HCT116 (cell line): Measurements from ENCODE around the gene SH3GL1. TPM values are rescaled to one million over a fixed set of nuclear protein-coding genes. Genes with fewer than 3 reads are reported as not detected.

Experiments
- ATAC-seq: fragments of 200-7000 bp; cut with Tn5 transposase; 2 replicates; pipeline ENCODE4 v1.9.1; 2020; ENCODE audit warnings: mild to moderate bottlenecking, moderate library complexity
- BruUV-seq: library from RNA; stranded (reverse); fragments of 400-500 nt; replicated peaks from 2 replicates; lab custom pipeline; 2021; lab: Mats Ljungman, UMichigan
- CTCF ChIA-PET: fragments of 300-600 bp; sonication (Branson Sonifier 250); formaldehyde crosslinking; loops from one replicate; lab custom pipeline; 2021; ENCODE audit warnings: antibody characterized with exemption; lab: Charles Lee
- POLR2A ChIA-PET: fragments of 300-600, 350-600 bp; sonication (Branson Sonifier 250); formaldehyde crosslinking; loops from one replicate; lab custom pipeline; 2021; ENCODE audit warnings: antibody characterized with exemption; lab: Charles Lee
- RAD21 ChIA-PET, 2 experiments: fragments of 300-600 bp; sonication (Branson Sonifier 250); formaldehyde crosslinking; loops; one replicate each; lab custom pipeline; 2023; ENCODE audit warnings: low total read pairs in 2 of 2; ENCODE audit not compliant: uncharacterized antibody in 2 of 2, unreplicated experiment in 2 of 2, low non-redundant PET in 1 of 2; lab: Charles Lee
- DNase-seq: peaks from one replicate; pipeline ENCODE4 v3.0.0-alpha.2; 2010; ENCODE audit warnings: low read depth, low spot score
- H2AFZ ChIP-seq: fragments of 200-600 bp; shearing (Covaris generic), sonication (generic); 2 replicates; pipeline ENCODE4 v1.6.1; 2017; ENCODE audit warnings: low read depth, mixed run types, mixed read lengths, antibody characterized with exemption, low read length; ENCODE audit not compliant: poor library complexity, severe bottlenecking
- H3K27ac ChIP-seq: 2 replicates; pipeline ENCODE4 v1.5.1; 2012; ENCODE audit warnings: low read depth, low read length
- H3K27me3 ChIP-seq: fragments of 200-600 bp; sonication (generic); 2 replicates; pipeline ENCODE4 v1.6.1; 2016; ENCODE audit warnings: mixed run types, low read length, mixed read lengths; ENCODE audit not compliant: insufficient read depth
- H3K36me3 ChIP-seq, 2 experiments: fragments of 200-500 bp in 1 of 2; fragments of 200-600 bp in 1 of 2; sonication (Bioruptor generic) in 1 of 2; sonication (generic) in 1 of 2; 2 replicates each; pipeline versions ENCODE4 v1.5.1 to v1.6.1; 2014 to 2016; ENCODE audit warnings: low read length in 2 of 2, inconsistent platforms in 1 of 2, mixed read lengths in 1 of 2, mixed run types in 1 of 2; ENCODE audit not compliant: insufficient read depth in 2 of 2, control insufficient read depth in 1 of 2
- H3K4me1 ChIP-seq, 2 experiments: fragments of 200-600 bp in 1 of 2; sonication (generic) in 1 of 2; 2 replicates each; pipeline versions ENCODE4 v1.5.1 to v1.6.1; 2012 to 2017; ENCODE audit warnings: low read length in 2 of 2, inconsistent platforms in 1 of 2, mild to moderate bottlenecking in 1 of 2, mixed read lengths in 1 of 2, mixed run types in 1 of 2, moderate library complexity in 1 of 2; ENCODE audit not compliant: insufficient read depth in 2 of 2, control insufficient read depth in 1 of 2
- H3K4me2 ChIP-seq: fragments of 200-600 bp; sonication (generic); 2 replicates; pipeline ENCODE4 v1.6.1; 2017; ENCODE audit warnings: mixed run types, low read length, mixed read lengths
- H3K4me3 ChIP-seq, 2 experiments: fragments of 200-600 bp in 1 of 2; sonication (generic) in 1 of 2; replicated peaks in 1 of 2; 2 replicates each; pipeline ENCODE4 v1.5.1; 2011 to 2016; ENCODE audit warnings: low read length in 2 of 2, control low read depth in 1 of 2, low read depth in 1 of 2, mild to moderate bottlenecking in 1 of 2, mixed read lengths in 1 of 2, mixed run types in 1 of 2
- H3K79me2 ChIP-seq: fragments of 200-600 bp; sonication (generic); 2 replicates; pipeline ENCODE4 v1.6.1; 2017; ENCODE audit warnings: mild to moderate bottlenecking, mixed run types, low read length, moderate library complexity, mixed read lengths; ENCODE audit not compliant: insufficient read depth
- H3K9ac ChIP-seq: fragments of 200-600 bp; sonication (generic); 2 replicates; pipeline ENCODE4 v1.6.1; 2016; ENCODE audit warnings: low read length, mixed read lengths
- H3K9me2 ChIP-seq: fragments of 200-600 bp; sonication (generic), shearing (Covaris generic); 2 replicates; pipeline ENCODE4 v1.6.1; 2017; ENCODE audit warnings: mixed run types, mild to moderate bottlenecking, moderate library complexity; ENCODE audit not compliant: insufficient read depth
- H3K9me3 ChIP-seq, 2 experiments: fragments of 200-500 bp in 1 of 2; fragments of 200-600 bp in 1 of 2; sonication (Bioruptor generic) in 1 of 2; sonication (generic) in 1 of 2; 2 replicates each; pipeline ENCODE4 v1.6.1; 2014 to 2017; ENCODE audit warnings: low read length in 2 of 2, mixed read lengths in 2 of 2, inconsistent platforms in 1 of 2, low read depth in 1 of 2, mild to moderate bottlenecking in 1 of 2, mixed run types in 1 of 2, moderate library complexity in 1 of 2; ENCODE audit not compliant: control insufficient read depth in 1 of 2, insufficient read depth in 1 of 2
- H4K20me1 ChIP-seq: fragments of 200-600 bp; sonication (generic), shearing (Covaris generic); 2 replicates; pipeline ENCODE4 v1.6.1; 2017; ENCODE audit warnings: mixed run types, mild to moderate bottlenecking, moderate library complexity; ENCODE audit not compliant: insufficient read depth
- ATF3 ChIP-seq: IDR thresholded peaks from 2 replicates; pipeline ENCODE4 v1.6.1; 2012
- CEBPB ChIP-seq: IDR thresholded peaks from 2 replicates; pipeline ENCODE4 v1.6.1; 2012; ENCODE audit warnings: low read depth
- CTCF ChIP-seq, 3 experiments: fragments of 200-600 bp in 1 of 3; sonication (generic) in 1 of 3; IDR thresholded peaks in 2 of 3; conservative IDR thresholded peaks in 1 of 3; 2 replicates each; pipeline ENCODE4 v1.5.1; 2012 to 2017; ENCODE audit warnings: low read depth in 2 of 3, low read length in 2 of 3, antibody characterized with exemption in 1 of 3, borderline replicate concordance in 1 of 3, control low read depth in 1 of 3, mild to moderate bottlenecking in 1 of 3, mixed read lengths in 1 of 3, mixed run types in 1 of 3, moderate library complexity in 1 of 3; ENCODE audit not compliant: insufficient read depth in 1 of 3
- EGR1 ChIP-seq: IDR thresholded peaks from 2 replicates; pipeline ENCODE4 v1.6.1; 2012; ENCODE audit warnings: low read depth
- EZH2 ChIP-seq: fragments of 200-600 bp; sonication (generic); IDR thresholded peaks from 2 replicates; pipeline ENCODE4 v1.6.1; 2017; ENCODE audit warnings: antibody characterized with exemption, mixed run types
- EZH2phosphoT487 ChIP-seq: fragments of 200-600 bp; IDR thresholded peaks from 2 replicates; pipeline ENCODE4 v1.6.1; 2018; ENCODE audit warnings: antibody characterized with exemption, borderline replicate concordance
- JUND ChIP-seq: IDR thresholded peaks from 2 replicates; pipeline ENCODE4 v1.6.1; 2012
- MAX ChIP-seq: IDR thresholded peaks from 2 replicates; pipeline ENCODE4 v1.6.1; 2012
- POLR2A ChIP-seq: IDR thresholded peaks from 2 replicates; pipeline ENCODE4 v1.7.0; 2011; ENCODE audit warnings: borderline replicate concordance; ENCODE audit not compliant: insufficient read depth, insufficient read length; ENCODE audit errors: extremely low read depth
- POLR2AphosphoS5 ChIP-seq: IDR thresholded peaks from 2 replicates; pipeline ENCODE4 v1.6.1; 2011; ENCODE audit warnings: mild to moderate bottlenecking, low read depth, low read length, moderate library complexity
- RAD21 ChIP-seq: IDR thresholded peaks from 2 replicates; pipeline ENCODE4 v1.6.1; 2012; ENCODE audit warnings: low read depth, mild to moderate bottlenecking
- SIN3A ChIP-seq: IDR thresholded peaks from 2 replicates; pipeline ENCODE4 v1.6.1; 2012; ENCODE audit warnings: low read depth
- SP1 ChIP-seq: IDR thresholded peaks from 2 replicates; pipeline ENCODE4 v1.6.1; 2012; ENCODE audit warnings: low read depth
- SRF ChIP-seq: IDR thresholded peaks from 2 replicates; pipeline ENCODE4 v1.6.1; 2012; ENCODE audit warnings: low read depth
- TCF7L2 ChIP-seq: IDR thresholded peaks from 2 replicates; pipeline ENCODE4 v1.7.0; 2011; ENCODE audit warnings: borderline replicate concordance, inconsistent platforms; ENCODE audit not compliant: insufficient read depth, insufficient read length; ENCODE audit errors: extremely low read depth
- YY1 ChIP-seq: IDR thresholded peaks from 2 replicates; pipeline ENCODE4 v1.6.1; 2011; ENCODE audit warnings: low read length, low read depth, moderate library complexity, mild to moderate bottlenecking; ENCODE audit not compliant: insufficient replicate concordance; ENCODE audit errors: extremely low read depth
- ZNF274 ChIP-seq: fragments of 200-500 bp; sonication (Bioruptor generic); IDR thresholded peaks from 2 replicates; pipeline ENCODE4 v1.6.1; 2014; ENCODE audit warnings: mild to moderate bottlenecking, low read depth, low read length, inconsistent platforms
- intact Hi-C: fragments of 100-400 bp; cut with micrococcal nuclease; formaldehyde crosslinking; loops from 2 replicates; pipeline ENCODE4 v1.10.0; 2022
- total RNA-seq: library from RNA; stranded (reverse); gene quantifications from one replicate; pipeline ENCODE4 v1.2.1, GENCODE V29; 2021; ENCODE audit not compliant: unreplicated experiment
- TF ChIP-seq, protein P1 (sequence below): IDR thresholded peaks from 2 replicates; pipeline ENCODE4 v1.6.1; 2012; ENCODE audit warnings: low read depth
- TF ChIP-seq, protein P2 (sequence below): IDR thresholded peaks from 2 replicates; pipeline ENCODE4 v1.6.1; 2011; ENCODE audit warnings: mild to moderate bottlenecking, low read length, moderate library complexity; ENCODE audit not compliant: insufficient replicate concordance; ENCODE audit errors: extremely low read depth

Gene SH3GL1
- total RNA-seq, 1 experiment from 2014 or later, result 86.0 TPM

GRCh38 chr19:4326215-4326836 is 74.0 kb downstream of the SH3GL1 start:
- no peak overlapping the region for H3K4me3 ChIP-seq
- peaks cover 7 to 20% of the 10 kb centered on the region in 2 experiments for H3K4me1 ChIP-seq
- no peaks in the 10 kb centered on the region for H3K9me3 ChIP-seq
- no peaks in the 10 kb centered on the region for H3K27me3 ChIP-seq
- H3K9me2 ChIP-seq, result no peaks in the 10 kb centered on the region
- ChIA-PET CTCF (no interaction called here), POLR2A (no interaction called here), RAD21 (no interaction called here)
- no peaks in the 10 kb centered on the region for H4K20me1 ChIP-seq
- H3K4me2 ChIP-seq, result no peak overlapping the region
- H3K27ac ChIP-seq, result no peak overlapping the region
- TF ChIP-seq YY1 (no peak), SP1 (no peak), POLR2A (no peak), EGR1 (no peak), SIN3A (no peak), SRF (no peak), ATF3 (no peak), EZH2phosphoT487 (no peak), JUND (no peak), POLR2AphosphoS5 (no peak), CTCF (IDR thresholded peaks at IDR 0.05 in 2 of 3, conservative IDR thresholded peaks at IDR 0.05 in 1 of 3; ENCODE audit: borderline replicate concordance in 1 of 3, insufficient read depth in 1 of 3, low read depth in 2 of 3, low read length in 2 of 3) (no peak), TCF7L2 (no peak), ZNF274 (no peak), CEBPB (no peak), MAX (no peak), EZH2 (no peak), RAD21 (no peak)
- TF ChIP-seq, protein P1, sequence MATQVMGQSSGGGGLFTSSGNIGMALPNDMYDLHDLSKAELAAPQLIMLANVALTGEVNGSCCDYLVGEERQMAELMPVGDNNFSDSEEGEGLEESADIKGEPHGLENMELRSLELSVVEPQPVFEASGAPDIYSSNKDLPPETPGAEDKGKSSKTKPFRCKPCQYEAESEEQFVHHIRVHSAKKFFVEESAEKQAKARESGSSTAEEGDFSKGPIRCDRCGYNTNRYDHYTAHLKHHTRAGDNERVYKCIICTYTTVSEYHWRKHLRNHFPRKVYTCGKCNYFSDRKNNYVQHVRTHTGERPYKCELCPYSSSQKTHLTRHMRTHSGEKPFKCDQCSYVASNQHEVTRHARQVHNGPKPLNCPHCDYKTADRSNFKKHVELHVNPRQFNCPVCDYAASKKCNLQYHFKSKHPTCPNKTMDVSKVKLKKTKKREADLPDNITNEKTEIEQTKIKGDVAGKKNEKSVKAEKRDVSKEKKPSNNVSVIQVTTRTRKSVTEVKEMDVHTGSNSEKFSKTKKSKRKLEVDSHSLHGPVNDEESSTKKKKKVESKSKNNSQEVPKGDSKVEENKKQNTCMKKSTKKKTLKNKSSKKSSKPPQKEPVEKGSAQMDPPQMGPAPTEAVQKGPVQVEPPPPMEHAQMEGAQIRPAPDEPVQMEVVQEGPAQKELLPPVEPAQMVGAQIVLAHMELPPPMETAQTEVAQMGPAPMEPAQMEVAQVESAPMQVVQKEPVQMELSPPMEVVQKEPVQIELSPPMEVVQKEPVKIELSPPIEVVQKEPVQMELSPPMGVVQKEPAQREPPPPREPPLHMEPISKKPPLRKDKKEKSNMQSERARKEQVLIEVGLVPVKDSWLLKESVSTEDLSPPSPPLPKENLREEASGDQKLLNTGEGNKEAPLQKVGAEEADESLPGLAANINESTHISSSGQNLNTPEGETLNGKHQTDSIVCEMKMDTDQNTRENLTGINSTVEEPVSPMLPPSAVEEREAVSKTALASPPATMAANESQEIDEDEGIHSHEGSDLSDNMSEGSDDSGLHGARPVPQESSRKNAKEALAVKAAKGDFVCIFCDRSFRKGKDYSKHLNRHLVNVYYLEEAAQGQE, result no peak
- TF ChIP-seq, protein P2, sequence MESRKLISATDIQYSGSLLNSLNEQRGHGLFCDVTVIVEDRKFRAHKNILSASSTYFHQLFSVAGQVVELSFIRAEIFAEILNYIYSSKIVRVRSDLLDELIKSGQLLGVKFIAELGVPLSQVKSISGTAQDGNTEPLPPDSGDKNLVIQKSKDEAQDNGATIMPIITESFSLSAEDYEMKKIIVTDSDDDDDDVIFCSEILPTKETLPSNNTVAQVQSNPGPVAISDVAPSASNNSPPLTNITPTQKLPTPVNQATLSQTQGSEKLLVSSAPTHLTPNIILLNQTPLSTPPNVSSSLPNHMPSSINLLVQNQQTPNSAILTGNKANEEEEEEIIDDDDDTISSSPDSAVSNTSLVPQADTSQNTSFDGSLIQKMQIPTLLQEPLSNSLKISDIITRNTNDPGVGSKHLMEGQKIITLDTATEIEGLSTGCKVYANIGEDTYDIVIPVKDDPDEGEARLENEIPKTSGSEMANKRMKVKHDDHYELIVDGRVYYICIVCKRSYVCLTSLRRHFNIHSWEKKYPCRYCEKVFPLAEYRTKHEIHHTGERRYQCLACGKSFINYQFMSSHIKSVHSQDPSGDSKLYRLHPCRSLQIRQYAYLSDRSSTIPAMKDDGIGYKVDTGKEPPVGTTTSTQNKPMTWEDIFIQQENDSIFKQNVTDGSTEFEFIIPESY, result no peak
- BruUV-seq, result no TSS peak
- DNase-seq (no peak), ATAC-seq (no peak)
- H3K9ac ChIP-seq, result no peak overlapping the region
- no peaks in the 10 kb centered on the region for H3K36me3 ChIP-seq
- H2AFZ ChIP-seq, result no peak overlapping the region
- H3K79me2 ChIP-seq, result no peaks in the 10 kb centered on the region; the same call in 1 of the 2 replicates
- intact Hi-C loops, result no loop called here
